Liver (tissue), 9 donors: ENCODE measurements around the gene CNN1. TPM values are rescaled to one million over a fixed set of nuclear protein-coding genes. Genes with fewer than 3 reads are reported as not detected.

Source experiments
- DNase-seq: peaks from one replicate; pipeline ENCODE4 v3.0.0-alpha.2; 2017; ENCODE audit warnings: low spot score
- H3K27ac ChIP-seq, 2 donors: one replicate each; pipeline ENCODE4 v1.7.0; 2013; ENCODE audit warnings: inconsistent platforms in 2 of 2, low read length in 2 of 2, control low read depth in 1 of 2, low read depth in 1 of 2, mild to moderate bottlenecking in 1 of 2
- H3K27me3 ChIP-seq, 4 donors: one replicate each; pipeline versions ENCODE4 v1.6.1 to v1.7.0; 2013; ENCODE audit warnings: low read length in 3 of 4, inconsistent platforms in 1 of 4, mild to moderate bottlenecking in 1 of 4, moderate library complexity in 1 of 4; ENCODE audit not compliant: control insufficient read depth in 4 of 4, insufficient read depth in 4 of 4
- H3K36me3 ChIP-seq, 4 donors: one replicate each; pipeline versions ENCODE4 v1.6.1 to v1.7.0; 2013; ENCODE audit warnings: low read length in 3 of 4, mild to moderate bottlenecking in 3 of 4, low read depth in 1 of 4, moderate library complexity in 1 of 4; ENCODE audit not compliant: control insufficient read depth in 4 of 4, insufficient read depth in 3 of 4
- H3K4me1 ChIP-seq, 4 donors: one replicate each; pipeline versions ENCODE4 v1.6.1 to v1.7.0; 2013; ENCODE audit warnings: low read length in 3 of 4, mild to moderate bottlenecking in 3 of 4, moderate library complexity in 1 of 4; ENCODE audit not compliant: control insufficient read depth in 4 of 4, insufficient read depth in 4 of 4
- H3K4me3 ChIP-seq, 3 donors: one replicate each; pipeline versions ENCODE4 v1.6.1 to v1.7.0; 2013; ENCODE audit warnings: low read length in 3 of 3, control low read depth in 1 of 3, low read depth in 1 of 3, mild to moderate bottlenecking in 1 of 3
- H3K9ac ChIP-seq, 2 donors: one replicate each; pipeline ENCODE4 v1.7.0; 2013; ENCODE audit warnings: low read length in 2 of 2, mild to moderate bottlenecking in 2 of 2, moderate library complexity in 2 of 2, control low read depth in 1 of 2, low read depth in 1 of 2
- H3K9me3 ChIP-seq, 4 donors: one replicate each; pipeline versions ENCODE4 v1.6.1 to v1.7.0; 2013; ENCODE audit warnings: low read length in 3 of 4; ENCODE audit not compliant: control insufficient read depth in 4 of 4
- ATF3 ChIP-seq: IDR thresholded peaks from 2 replicates; pipeline ENCODE4 v1.6.1; 2016; ENCODE audit warnings: antibody characterized with exemption
- EGR1 ChIP-seq, 2 donors: IDR thresholded peaks; 2 replicates each; pipeline ENCODE4 v1.6.1; 2016 to 2018; ENCODE audit warnings: antibody characterized with exemption in 2 of 2, low read depth in 2 of 2
- FOXA1 ChIP-seq: IDR thresholded peaks from 2 replicates; pipeline ENCODE4 v1.6.1; 2016; ENCODE audit warnings: antibody characterized with exemption
- FOXA2 ChIP-seq: IDR thresholded peaks from 2 replicates; pipeline ENCODE4 v1.6.1; 2016; ENCODE audit warnings: antibody characterized with exemption
- GABPA ChIP-seq, 2 donors: IDR thresholded peaks in 1 of 2; conservative IDR thresholded peaks in 1 of 2; 2 replicates each; pipeline ENCODE4 v1.6.1; 2016; ENCODE audit warnings: antibody characterized with exemption in 2 of 2, mild to moderate bottlenecking in 1 of 2, moderate library complexity in 1 of 2
- HNF4A ChIP-seq, 2 donors: conservative IDR thresholded peaks; 2 replicates each; pipeline ENCODE4 v1.6.1; 2016; ENCODE audit warnings: antibody characterized with exemption in 2 of 2, mild to moderate bottlenecking in 2 of 2
- HNF4G ChIP-seq: IDR thresholded peaks from 2 replicates; pipeline ENCODE4 v1.6.1; 2016; ENCODE audit warnings: antibody characterized with exemption
- JUND ChIP-seq, 2 donors: IDR thresholded peaks; 2 replicates each; pipeline ENCODE4 v1.6.1; 2016; ENCODE audit warnings: antibody characterized with exemption in 2 of 2
- MAX ChIP-seq: IDR thresholded peaks from 2 replicates; pipeline ENCODE4 v1.6.1; 2016; ENCODE audit warnings: antibody characterized with exemption
- NR2F2 ChIP-seq: IDR thresholded peaks from 2 replicates; pipeline ENCODE4 v1.6.1; 2016; ENCODE audit warnings: antibody characterized with exemption
- REST ChIP-seq: IDR thresholded peaks from 2 replicates; pipeline ENCODE4 v1.6.1; 2016; ENCODE audit warnings: antibody characterized with exemption, mild to moderate bottlenecking
- RXRA ChIP-seq, 2 donors: IDR thresholded peaks; 2 replicates each; pipeline ENCODE4 v1.6.1; 2017 to 2018; ENCODE audit warnings: antibody characterized with exemption in 2 of 2, mild to moderate bottlenecking in 1 of 2
- SP1 ChIP-seq: IDR thresholded peaks from 2 replicates; pipeline ENCODE4 v1.6.1; 2018; ENCODE audit warnings: antibody characterized with exemption, mild to moderate bottlenecking
- TAF1 ChIP-seq: conservative IDR thresholded peaks from 2 replicates; pipeline ENCODE4 v1.6.1; 2016; ENCODE audit warnings: antibody characterized with exemption, mild to moderate bottlenecking
- ZBTB33 ChIP-seq: IDR thresholded peaks from 2 replicates; pipeline ENCODE4 v1.6.1; 2016; ENCODE audit warnings: antibody characterized with exemption
- WGBS: extraction: QIAGEN DNeasy Blood & Tissue Kit; methylation state at CpG from one replicate; pipeline ENCODE4 v1.1.7; 2013; 5-methylcytosine and 5-hydroxymethylcytosine counted together
- polyA plus RNA-seq, 2 donors: library from polyadenylated mRNA; stranded (reverse) in 1 of 2; unstranded in 1 of 2; fragments of 200-250 nt in 1 of 2; fragments of >200 nt in 1 of 2; fragmentation: Nextera tagmentation in 1 of 2; extraction: Ambion mirVana in 1 of 2; gene quantifications; one replicate each; pipeline versions ENCODE4 v1.2.1 to v1.2.3, GENCODE V29; 2013 to 2015
- total RNA-seq, 2 donors: library from RNA; depleted of rRNA; stranded (reverse); fragments of >200 nt; gene quantifications; one replicate each; pipeline ENCODE4 v1.2.3, GENCODE V29; 2014
- TF ChIP-seq, protein P1 (sequence below): fragments of 150-350 bp; IDR thresholded peaks from 2 replicates; pipeline ENCODE4 v1.5.1; 2017; ENCODE audit warnings: improper control_type of control experiment, low read depth, low read length; ENCODE audit not compliant: missing input control
- donor health status: healthy.
- donor health status: healthy.
- donor health status: healthy.
- donor health status: healthy.
- donor health status: healthy.

CNN1 gene
- total and polyA plus RNA-seq, 4 donors = 0.09 to 5.9 (median 2.2) TPM

DNA sequence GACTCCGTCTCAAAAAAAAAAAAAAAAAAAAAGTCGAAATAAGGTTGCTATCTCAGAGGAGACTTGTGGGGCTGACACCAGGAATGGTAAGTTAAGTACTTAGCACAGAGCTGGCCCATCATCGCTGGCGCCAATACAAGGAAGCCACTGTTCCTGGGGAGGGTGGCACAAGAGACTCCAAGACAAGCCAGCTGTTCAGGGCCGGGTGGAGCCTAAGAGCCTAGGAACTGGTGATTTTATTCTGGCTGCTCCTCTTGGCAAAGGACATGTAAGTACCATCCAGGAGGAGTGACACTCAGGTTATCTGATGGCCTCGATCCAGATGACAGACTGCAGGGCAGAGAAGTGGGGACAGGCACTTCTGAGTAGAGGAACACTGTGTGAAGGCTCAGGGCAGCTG lies 16.6 kb downstream of the CNN1 start (continued):
- TF ChIP-seq, protein P1, sequence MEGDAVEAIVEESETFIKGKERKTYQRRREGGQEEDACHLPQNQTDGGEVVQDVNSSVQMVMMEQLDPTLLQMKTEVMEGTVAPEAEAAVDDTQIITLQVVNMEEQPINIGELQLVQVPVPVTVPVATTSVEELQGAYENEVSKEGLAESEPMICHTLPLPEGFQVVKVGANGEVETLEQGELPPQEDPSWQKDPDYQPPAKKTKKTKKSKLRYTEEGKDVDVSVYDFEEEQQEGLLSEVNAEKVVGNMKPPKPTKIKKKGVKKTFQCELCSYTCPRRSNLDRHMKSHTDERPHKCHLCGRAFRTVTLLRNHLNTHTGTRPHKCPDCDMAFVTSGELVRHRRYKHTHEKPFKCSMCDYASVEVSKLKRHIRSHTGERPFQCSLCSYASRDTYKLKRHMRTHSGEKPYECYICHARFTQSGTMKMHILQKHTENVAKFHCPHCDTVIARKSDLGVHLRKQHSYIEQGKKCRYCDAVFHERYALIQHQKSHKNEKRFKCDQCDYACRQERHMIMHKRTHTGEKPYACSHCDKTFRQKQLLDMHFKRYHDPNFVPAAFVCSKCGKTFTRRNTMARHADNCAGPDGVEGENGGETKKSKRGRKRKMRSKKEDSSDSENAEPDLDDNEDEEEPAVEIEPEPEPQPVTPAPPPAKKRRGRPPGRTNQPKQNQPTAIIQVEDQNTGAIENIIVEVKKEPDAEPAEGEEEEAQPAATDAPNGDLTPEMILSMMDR = no peak
- no peak for TF ChIP-seq JUND (IDR thresholded peaks at IDR 0.05)

DNA sequence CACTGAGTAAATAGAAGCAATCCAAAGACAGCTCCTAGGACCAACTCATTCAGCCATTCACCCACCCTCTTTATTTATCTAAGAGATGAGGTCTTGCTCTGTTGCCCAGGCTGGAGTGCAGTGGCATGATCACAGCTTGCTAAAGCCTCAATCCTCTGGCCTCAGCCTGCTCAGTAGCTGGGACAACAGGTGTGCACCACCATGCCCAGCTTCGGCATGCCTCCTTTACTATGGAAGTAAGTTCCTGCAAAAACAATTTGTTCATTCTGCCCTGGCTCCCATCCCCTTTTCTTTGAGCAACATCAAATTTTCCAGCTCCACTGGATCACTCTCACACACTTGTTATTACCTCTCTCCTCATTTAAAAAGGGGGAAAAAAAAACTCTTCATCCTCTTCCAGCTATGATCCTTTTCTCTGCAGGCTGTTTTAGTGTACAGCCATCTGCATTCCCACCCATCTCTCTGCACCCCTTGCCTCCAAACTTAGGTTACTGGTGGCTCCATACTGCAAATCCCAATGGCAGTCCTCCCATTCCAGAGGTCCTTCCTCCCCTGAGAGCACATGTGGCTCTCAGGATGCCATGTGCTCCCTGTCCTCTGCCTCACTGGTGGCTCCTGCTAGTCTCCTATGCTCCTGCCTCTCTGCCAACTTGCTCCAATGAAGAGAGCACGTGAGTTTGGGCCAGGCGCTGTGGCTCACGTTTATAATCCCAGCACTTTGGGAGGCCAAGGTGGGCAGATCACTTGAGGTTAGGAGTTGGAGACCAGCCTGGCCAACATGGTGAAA lies 18.2 kb downstream of the CNN1 start:
- Histone ChIP-seq H3K9me3 (no peaks in the 10 kb centered on the region), H3K27me3 (no peaks in the 10 kb centered on the region), H3K9ac (no peak overlapping the region), H3K4me1 (peaks cover 4 to 23% (median 14%) of the 10 kb centered on the region in 4 donors), H3K4me3 (no peak overlapping the region), H3K36me3 (peaks cover 4 to 27% (median 6%) of the 10 kb centered on the region in 4 donors), H3K27ac (no peak overlapping the region)
- WGBS = 92% methylated on average over 4 of the region's 4 CpGs
- no peak for DNase-seq
- TF ChIP-seq HNF4G = no peak
- TF ChIP-seq, protein P1 = no peak
- no peak for TF ChIP-seq TAF1
- TF ChIP-seq JUND (IDR thresholded peaks at IDR 0.05) = no peak
- TF ChIP-seq GABPA (IDR thresholded peaks at IDR 0.05 in 1 of 2, conservative IDR thresholded peaks at IDR 0.05 in 1 of 2) = no peak
- no peak for TF ChIP-seq REST
- TF ChIP-seq MAX = no peak
- no peak for TF ChIP-seq SP1
- no peak for TF ChIP-seq NR2F2
- TF ChIP-seq FOXA1 = no peak
- TF ChIP-seq ZBTB33 = no peak
- TF ChIP-seq FOXA2 = no peak
- TF ChIP-seq HNF4A (conservative IDR thresholded peaks at IDR 0.05) = no peak
- no peak for TF ChIP-seq EGR1 (IDR thresholded peaks at IDR 0.05; ENCODE audit: low read depth in 2 of 2)
- TF ChIP-seq ATF3 = no peak
- TF ChIP-seq RXRA (IDR thresholded peaks at IDR 0.05) = no peak
